Esophagus squamous epithelium (tissue), 5 donors: ENCODE data around the gene GALM. TPM values are rescaled to one million over a fixed set of nuclear protein-coding genes. Genes with fewer than 3 reads are reported as not detected.
"Not testable (repeated sequence)": the region's sequence is repeated elsewhere in the genome, so short reads cannot be mapped to it uniquely, and the experiment has no call there.

Source experiments
- DNase-seq: peaks from one replicate; lab custom pipeline; 2025; lab: John Stamatoyannopoulos, UW
- H3K27ac ChIP-seq, 4 donors: fragments of 200-600 bp; sonication (generic); one replicate each; pipeline ENCODE4 v1.5.1; 2016 to 2019; ENCODE audit warnings: mild to moderate bottlenecking in 1 of 4
- H3K27me3 ChIP-seq, 4 donors: fragments of 200-600 bp; sonication (generic); 1 replicate in 3 of 4; 2 replicates in 1 of 4; pipeline versions ENCODE4 v1.5.1 to v1.6.0; 2017 to 2021; ENCODE audit warnings: antibody characterized with exemption in 1 of 4
- H3K36me3 ChIP-seq, 3 donors: fragments of 200-600 bp; sonication (generic); one replicate each; pipeline ENCODE4 v1.5.1; 2016 to 2019
- H3K4me1 ChIP-seq, 3 donors: fragments of 200-600 bp; sonication (generic); one replicate each; pipeline ENCODE4 v1.5.1; 2017 to 2019
- H3K4me3 ChIP-seq, 4 donors: fragments of 200-600 bp; sonication (generic); 1 replicate in 3 of 4; 2 replicates in 1 of 4; pipeline ENCODE4 v1.5.1; 2016 to 2019; ENCODE audit warnings: mild to moderate bottlenecking in 2 of 4, moderate library complexity in 1 of 4
- H3K9me3 ChIP-seq, 3 donors: fragments of 200-600 bp; sonication (generic); one replicate each; pipeline ENCODE4 v1.5.1; 2016 to 2019
- POLR2A ChIP-seq, 4 donors: fragments of 450-650 bp; IDR thresholded peaks; one replicate each; pipeline ENCODE4 v1.6.1; 2017; ENCODE audit warnings: antibody characterized with exemption in 4 of 4, mild to moderate bottlenecking in 4 of 4, moderate library complexity in 3 of 4
- whole genome bisulfite sequencing, 2 donors: methylation state at CpG; one replicate each; pipeline ENCODE4 v1.1.5; 2018; 5-methylcytosine and 5-hydroxymethylcytosine counted together
- intact Hi-C: fragments of 100-400 bp; cut with DNase I; formaldehyde crosslinking; loops from one replicate; pipeline ENCODE4 v1.15.0; 2022
- total RNA-seq, 4 donors: library from RNA; depleted of rRNA; stranded (reverse); fragments of >200 nt; gene quantifications; one replicate each; pipeline ENCODE4 v1.1.0, GENCODE V29; 2016
- TF ChIP-seq, protein P1 (sequence below), 6 experiments: fragments of 450-650 bp in 4 of 6; fragments of 200-600 bp in 2 of 6; sonication (generic) in 2 of 6; IDR thresholded peaks; one replicate each; pipeline ENCODE4 v1.5.1; 2016 to 2019; ENCODE audit warnings: antibody characterized with exemption in 6 of 6, mild to moderate bottlenecking in 4 of 6, moderate library complexity in 4 of 6
- donor health status: DM: yes; HTN: yes; CAD: no.

The GALM gene
- total RNA-seq, 4 donors from 2014 or later = 2.6 to 10.5 (median 4.8) TPM

DNA sequence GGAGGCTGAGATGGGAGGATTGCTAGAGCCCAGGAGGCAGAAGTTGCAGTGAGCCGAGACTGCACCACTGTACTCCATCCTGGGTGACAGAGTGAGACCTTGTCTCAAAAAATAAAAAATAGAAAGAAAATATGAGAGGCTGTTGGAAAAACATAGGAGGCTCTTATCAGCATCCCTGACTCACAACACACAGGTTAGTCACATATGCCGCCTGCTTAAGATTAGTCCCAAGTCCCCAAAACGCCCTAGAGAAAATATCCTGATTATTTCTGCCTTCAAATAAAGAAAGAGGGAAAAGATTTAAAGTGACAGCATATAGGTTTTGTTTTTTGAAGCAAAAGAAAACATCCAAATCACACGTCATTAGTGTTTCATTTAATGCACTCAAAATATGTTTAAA, 29.8 kb upstream of the GALM start:
- 80% methylated on average over 4 of the region's 4 CpGs for WGBS, 2 donors
- Histone ChIP-seq H3K4me3 (no peak overlapping the region), H3K4me1 (no peaks in the 10 kb centered on the region), H3K36me3 (no peaks in the 10 kb centered on the region), H3K27ac (no peak overlapping the region), H3K27me3 (no peaks in the 10 kb centered on the region), H3K9me3 (no peaks in the 10 kb centered on the region)
- TF ChIP-seq, protein P1, sequence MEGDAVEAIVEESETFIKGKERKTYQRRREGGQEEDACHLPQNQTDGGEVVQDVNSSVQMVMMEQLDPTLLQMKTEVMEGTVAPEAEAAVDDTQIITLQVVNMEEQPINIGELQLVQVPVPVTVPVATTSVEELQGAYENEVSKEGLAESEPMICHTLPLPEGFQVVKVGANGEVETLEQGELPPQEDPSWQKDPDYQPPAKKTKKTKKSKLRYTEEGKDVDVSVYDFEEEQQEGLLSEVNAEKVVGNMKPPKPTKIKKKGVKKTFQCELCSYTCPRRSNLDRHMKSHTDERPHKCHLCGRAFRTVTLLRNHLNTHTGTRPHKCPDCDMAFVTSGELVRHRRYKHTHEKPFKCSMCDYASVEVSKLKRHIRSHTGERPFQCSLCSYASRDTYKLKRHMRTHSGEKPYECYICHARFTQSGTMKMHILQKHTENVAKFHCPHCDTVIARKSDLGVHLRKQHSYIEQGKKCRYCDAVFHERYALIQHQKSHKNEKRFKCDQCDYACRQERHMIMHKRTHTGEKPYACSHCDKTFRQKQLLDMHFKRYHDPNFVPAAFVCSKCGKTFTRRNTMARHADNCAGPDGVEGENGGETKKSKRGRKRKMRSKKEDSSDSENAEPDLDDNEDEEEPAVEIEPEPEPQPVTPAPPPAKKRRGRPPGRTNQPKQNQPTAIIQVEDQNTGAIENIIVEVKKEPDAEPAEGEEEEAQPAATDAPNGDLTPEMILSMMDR (IDR thresholded peaks at IDR 0.05) = no peak
- no peak for TF ChIP-seq POLR2A (IDR thresholded peaks at IDR 0.05)
- intact Hi-C loops = no loop called here
- no peak for DNase-seq

DNA sequence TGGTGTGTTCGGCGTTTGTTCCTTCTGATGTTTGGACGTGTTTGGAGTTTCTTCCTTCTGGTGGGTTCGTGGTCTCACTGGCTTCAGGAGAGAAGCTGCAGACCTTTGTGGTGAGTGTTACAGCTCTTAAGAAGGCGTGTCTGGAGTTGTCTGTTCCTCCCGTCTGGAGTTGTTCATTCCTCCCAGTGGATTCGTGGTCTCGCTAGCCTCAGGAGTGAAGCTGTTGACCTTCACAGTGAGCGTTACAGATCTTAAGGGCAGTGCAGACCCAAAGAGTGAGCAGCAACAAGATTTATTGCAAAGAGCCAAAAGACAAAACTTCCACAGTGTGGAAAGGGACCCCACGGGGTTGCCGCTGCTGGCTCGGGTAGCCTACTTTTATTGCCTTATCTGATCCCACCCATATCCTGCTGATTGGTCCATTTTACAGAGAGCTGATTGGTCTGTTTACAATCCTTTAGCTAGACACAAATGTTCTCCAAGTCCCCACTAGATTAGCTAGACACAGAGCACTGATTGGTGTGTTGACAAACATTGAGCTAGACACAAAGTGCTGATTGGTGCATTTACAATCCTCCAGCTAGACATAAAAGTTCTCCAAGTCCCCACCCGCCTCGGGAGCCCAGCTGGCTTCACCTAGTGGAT, 23.4 kb upstream of the GALM start:
- H3K9me3 ChIP-seq, H3K4me1 ChIP-seq, H3K27me3 ChIP-seq, DNase-seq, H3K36me3 ChIP-seq, H3K27ac ChIP-seq, intact Hi-C loops, H3K4me3 ChIP-seq: not testable (repeated sequence)
- 83 to 84% methylated on average over 8 to 10 of the region's 14 CpGs for WGBS, 2 donors

GRCh38 chr2:38643021-38643671, 22.8 kb upstream of the GALM start:
- peaks cover 0 to 5% (median 0%) of the 10 kb centered on the region in 3 donors for H3K9me3 ChIP-seq
- no peaks in the 10 kb centered on the region for H3K27me3 ChIP-seq
- no peak overlapping the region for H3K27ac ChIP-seq
- H3K4me1 ChIP-seq = no peaks in the 10 kb centered on the region
- H3K4me3 ChIP-seq = no peak overlapping the region
- 94 to 96% methylated on average over 10 to 12 of the region's 45 CpGs for WGBS, 2 donors
- TF ChIP-seq, protein P1 (IDR thresholded peaks at IDR 0.05) = no peak
- no peak for TF ChIP-seq POLR2A (IDR thresholded peaks at IDR 0.05)
- intact Hi-C loops = no loop called here
- DNase-seq = no peak
- no peaks in the 10 kb centered on the region for H3K36me3 ChIP-seq

DNA sequence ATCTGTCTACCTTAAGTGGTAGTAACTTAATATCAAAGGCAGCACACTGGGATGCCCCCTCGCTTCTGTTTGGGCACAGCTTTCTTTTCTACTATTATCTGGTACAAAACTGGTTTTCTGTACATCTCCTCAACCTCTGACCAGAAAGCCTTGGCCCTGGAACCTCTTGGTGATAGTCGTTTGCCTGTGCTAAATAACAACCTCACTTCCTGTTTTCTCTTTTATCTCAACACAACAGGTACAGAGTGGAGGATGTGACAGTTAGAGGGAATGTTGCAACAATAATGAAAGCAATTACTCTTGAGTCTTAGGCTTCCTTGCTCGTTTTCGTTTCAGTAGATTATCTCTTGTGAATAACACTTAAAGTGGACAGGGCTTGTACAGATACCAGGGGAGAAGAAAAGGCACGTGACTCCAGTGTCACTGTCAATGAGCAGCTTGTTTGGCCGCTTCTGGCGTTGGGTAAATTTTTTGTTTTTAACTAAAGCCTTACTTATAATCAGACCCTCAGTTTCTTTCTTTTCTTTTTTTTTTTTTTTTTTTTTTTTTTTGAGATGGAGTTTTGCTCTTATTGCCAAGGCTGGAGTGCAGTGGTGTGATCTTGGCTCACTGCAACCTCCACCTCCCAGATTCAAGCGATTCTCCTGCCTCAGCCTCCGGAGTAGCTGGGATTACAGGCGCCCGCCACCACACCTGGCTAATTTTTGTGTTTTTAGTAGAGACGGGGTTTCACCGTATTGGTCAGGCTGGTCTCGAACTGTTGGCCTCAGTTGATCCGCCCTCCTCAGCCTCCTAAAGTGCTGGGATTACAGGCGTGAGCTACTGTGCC, 22.0 kb upstream of the GALM start:
- H3K27ac ChIP-seq, intact Hi-C loops, DNase-seq, H3K27me3 ChIP-seq, H3K4me3 ChIP-seq, H3K4me1 ChIP-seq, H3K9me3 ChIP-seq, H3K36me3 ChIP-seq: not testable (repeated sequence)
- WGBS, 2 donors = 80 to 82% methylated on average over 16 of the region's 16 CpGs

- Histone ChIP-seq H3K4me1 (peaks cover 0 to 4% (median 0%) of the 10 kb centered on the region in 3 donors), H3K9me3 (peaks cover 0 to under 1% (median 0%) of the 10 kb centered on the region in 3 donors), H3K27me3 (no peaks in the 10 kb centered on the region), H3K36me3 (no peaks in the 10 kb centered on the region), H3K27ac (no peak overlapping the region), H3K4me3 (no peak overlapping the region)
- intact Hi-C loops = no loop called here
- TF ChIP-seq POLR2A (IDR thresholded peaks at IDR 0.05) = no peak
- TF ChIP-seq, protein P1 (IDR thresholded peaks at IDR 0.05) = no peak
- WGBS, 2 donors = 83% methylated on average over 7 of the region's 7 CpGs
- DNase-seq = no peak
These were observed 17.7 kb upstream of the GALM start for GRCh38 chr2:38648107-38648761.
